ENCODE measurements around the gene NAA10.

Gene NAA10

GRCh38 chrX:153934762-153935325, at the start of gene NAA10:
Gene NAA10 (minus strand): TSS chrX:153935037. CDS start chrX:153934904, 133 bp downstream.
- peak; percentile 50 to 56 for DNase-seq

GRCh38 chrX:153983321-153983801, 48.5 kb upstream of the NAA10 start:
- no peak for DNase-seq

GRCh38 chrX:153981771-153982533, 47.1 kb upstream of the NAA10 start:
- peak; percentile 50 to 60 for DNase-seq

DNA sequence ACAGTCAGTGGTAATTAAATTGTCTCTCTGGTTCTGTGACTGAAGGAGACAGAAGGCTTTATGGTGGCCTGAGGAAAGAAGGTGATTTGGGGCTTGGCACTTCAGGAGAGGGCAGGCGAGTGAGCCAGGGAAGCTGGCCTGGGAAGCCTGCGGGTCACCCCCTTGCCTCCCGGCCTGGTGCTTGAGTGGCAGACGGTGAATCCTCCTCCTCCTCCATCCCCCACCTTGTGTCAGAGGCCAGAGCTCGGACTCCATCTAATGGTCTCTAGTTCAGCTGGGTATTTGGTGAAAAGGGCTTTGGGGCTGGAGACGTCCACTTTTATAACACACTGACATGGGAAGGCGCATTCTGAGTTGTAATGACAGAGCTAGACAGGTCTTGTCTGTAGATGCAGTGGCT, 46.4 kb upstream of the NAA10 start:
- no peak for DNase-seq

- DNase-seq = peak in 1 of 2 donors; percentile 28
Observed at GRCh38 chrX:153980394-153980793, 45.6 kb upstream of the NAA10 start.

- DNase-seq = no peak
Observed at GRCh38 chrX:153974726-153975286, 40.0 kb upstream of the NAA10 start.

- DNase-seq = no peak
Observed at GRCh38 chrX:153974003-153974725, 39.3 kb upstream of the NAA10 start.

GRCh38 chrX:153973127-153974002, 38.5 kb upstream of the NAA10 start:
- DNase-seq = no peak

- DNase-seq = peak; percentile 86
Observed at GRCh38 chrX:153972368-153973126, 37.7 kb upstream of the NAA10 start, which contains the start of gene TMEM187. Gene TMEM187 (plus strand): TSS chrX:153972754. CDS start chrX:153982063, 9,309 bp downstream.

DNA sequence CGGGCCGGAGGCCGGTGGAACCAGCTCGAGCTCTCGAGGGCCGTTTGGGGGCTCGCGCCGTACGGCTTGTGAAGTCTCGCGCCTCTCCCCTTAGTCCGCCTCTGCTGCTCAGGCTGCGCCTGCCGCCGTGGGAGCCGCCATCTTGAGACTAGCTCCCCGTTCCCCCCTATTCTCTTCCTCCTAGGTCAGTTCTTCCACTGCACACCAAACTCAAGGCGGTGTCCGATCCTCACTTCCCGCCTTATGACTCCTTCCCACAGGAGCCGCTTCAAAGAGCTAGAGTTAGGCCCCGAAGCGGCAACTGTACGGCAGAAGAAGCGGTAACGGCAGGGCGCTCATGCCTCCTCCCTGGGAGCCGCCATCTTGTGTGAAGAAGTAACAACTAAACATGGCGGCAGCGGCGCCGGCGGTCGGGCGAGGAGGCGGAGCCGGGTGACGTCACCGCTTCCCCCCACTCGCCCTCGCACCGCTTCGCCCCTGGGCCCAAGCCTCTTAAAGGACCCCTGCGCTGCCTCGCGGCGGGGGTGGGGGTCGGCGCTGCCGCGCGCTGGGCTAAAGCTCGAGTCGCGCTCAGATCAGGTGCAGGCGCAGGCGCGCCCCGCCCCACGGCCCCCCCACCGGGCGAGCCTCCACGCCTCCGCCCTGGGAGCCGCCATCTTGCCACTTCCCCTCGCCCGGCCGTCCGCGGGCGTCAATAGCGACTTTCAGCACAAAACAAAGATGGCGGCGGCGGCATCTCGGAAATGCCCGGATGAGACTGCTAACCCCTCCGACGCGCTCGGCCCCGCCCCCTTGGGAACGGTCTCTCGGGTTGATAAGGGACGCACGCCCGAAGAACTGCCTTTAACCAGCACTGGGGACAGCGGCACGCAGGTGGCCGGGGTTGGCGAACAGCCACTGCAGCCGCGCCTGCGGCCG, 36.9 kb upstream of the NAA10 start, which contains the start of gene HCFC1:
HCFC1 (minus strand) TSS at position 369 of the 918 bp plus-strand sequence. CDS start 978 bp downstream, outside the sequence.
- DNase-seq = peak; percentile 92 to 93

GRCh38 chrX:153971124-153971449, 36.2 kb upstream of the NAA10 start:
- DNase-seq = peak; percentile 87 to 89

DNA sequence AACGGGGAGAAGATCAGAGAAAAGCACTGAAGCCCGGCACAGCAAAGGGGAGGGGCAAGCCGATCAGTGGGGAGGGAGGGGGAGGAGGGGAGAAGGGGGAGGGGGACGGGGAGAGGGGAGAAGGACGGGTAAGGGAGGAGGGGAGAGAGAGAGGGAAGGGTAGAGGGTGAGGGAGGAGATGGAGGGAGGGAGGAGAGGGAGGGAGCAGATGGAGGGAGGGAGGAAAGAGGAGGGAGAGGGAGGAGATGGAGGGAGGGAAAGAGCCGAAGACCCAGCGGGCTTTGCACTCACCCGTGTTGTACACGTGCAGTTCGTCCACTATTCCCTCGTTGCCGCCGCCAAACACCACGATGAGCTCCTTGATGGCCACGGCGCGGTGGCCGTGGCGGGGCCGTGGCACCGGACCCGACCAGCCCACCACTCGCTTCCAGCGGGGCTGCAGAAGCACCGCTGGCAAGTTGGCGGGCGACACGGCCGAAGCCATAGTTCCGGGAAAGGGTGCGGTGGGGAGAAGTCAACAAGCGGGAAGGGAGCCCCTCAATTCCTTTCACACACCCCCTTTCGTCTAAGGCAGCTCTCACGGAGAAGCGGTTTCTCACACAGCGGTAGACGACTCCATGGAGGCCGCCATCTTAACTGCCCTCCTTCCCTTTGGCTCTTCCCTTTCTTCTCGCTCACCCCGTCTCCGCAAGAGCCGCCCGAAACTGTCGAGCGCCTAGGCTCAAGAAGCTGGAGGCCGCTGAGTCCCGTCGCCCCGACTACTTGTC, 35.7 kb upstream of the NAA10 start:
- DNase-seq = peak; percentile 38 to 39

GRCh38 chrX:153969904-153970356, 35.1 kb upstream of the NAA10 start:
- DNase-seq = no peak

DNA sequence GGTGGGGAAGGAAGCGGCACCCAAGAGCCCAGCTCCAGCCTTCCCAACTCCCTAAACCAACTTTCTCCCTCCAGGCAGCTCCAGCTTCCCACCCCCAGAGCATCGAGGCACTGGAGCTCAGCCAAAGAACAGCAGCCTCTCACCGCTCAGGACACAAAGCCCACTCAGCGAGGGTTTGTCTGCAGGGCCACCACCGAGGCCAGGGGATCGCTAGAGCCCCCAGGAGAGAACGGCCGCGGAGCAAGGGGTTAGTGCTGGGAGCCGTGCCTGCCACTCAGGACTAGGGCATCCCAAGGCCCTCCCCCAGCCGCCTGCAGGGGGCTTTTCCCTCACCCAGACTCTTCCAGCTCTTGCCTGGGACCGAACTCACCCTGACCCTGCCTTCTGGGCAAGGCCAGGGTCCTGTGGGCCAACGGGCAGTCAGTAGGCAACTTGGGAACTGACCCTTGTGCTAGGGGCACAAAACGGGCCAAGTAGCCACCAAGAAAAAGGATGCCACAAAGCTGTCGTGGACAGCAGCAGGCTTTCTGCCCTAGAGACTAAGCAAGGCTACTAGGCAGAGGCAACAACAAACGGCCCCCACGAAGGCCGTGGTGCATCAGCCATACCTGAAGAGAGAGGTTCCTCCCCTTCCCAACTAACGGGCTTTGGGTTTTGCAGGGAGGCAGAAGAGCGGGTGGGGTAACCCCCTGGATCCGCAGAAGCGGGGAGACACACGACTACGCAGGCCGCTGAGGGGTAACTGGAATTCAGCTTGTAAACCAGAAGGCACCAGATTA, 34.5 kb upstream of the NAA10 start:
- DNase-seq = no peak

DNA sequence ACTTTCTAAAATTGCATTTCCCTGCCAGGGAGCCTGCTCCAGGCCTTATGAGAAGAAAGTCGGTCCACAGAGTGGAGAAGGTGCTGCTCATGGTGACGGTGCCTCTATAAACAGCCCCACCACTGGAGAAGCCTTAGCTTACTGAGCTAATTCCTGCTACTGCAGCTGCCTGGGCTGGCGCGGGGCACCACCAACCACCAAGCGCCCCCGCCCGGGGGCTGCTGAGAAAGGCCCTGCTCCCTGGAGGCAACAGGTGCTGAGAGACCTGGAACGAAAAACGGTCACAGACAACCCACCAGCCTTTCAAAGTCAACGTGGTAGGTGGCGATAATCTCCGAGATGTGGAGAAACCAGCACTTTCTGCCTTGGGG, 33.9 kb upstream of the NAA10 start:
- DNase-seq = peak; percentile 38 to 42

GRCh38 chrX:153968255-153968654, 33.4 kb upstream of the NAA10 start:
- DNase-seq = no peak

- DNase-seq = peak in 1 of 2 donors; percentile 36
Observed at GRCh38 chrX:153967536-153968224, 32.8 kb upstream of the NAA10 start.

All from activated CD4-positive, alpha-beta T cell treated with anti-CD3 and anti-CD28 coated beads for 4 hours (primary cell).